NT2/D1 (cell line): ENCODE data around the gene SLC39A11.

Source experiments
- DNase-seq: peaks from one replicate; pipeline ENCODE4 v3.0.0-alpha.2; 2011; ENCODE audit warnings: low read depth, low spot score
- H3K27me3 ChIP-seq: 2 replicates; pipeline ENCODE4 v1.6.0; 2011; ENCODE audit warnings: mild to moderate bottlenecking; ENCODE audit not compliant: insufficient read length, insufficient read depth
- H3K36me3 ChIP-seq: 2 replicates; pipeline ENCODE4 v1.6.1; 2011; ENCODE audit warnings: mild to moderate bottlenecking, low read length, mixed read lengths; ENCODE audit not compliant: insufficient read depth, insufficient read length
- H3K4me1 ChIP-seq: 2 replicates; pipeline ENCODE4 v1.5.1; 2011; ENCODE audit not compliant: insufficient read depth, insufficient read length
- H3K4me3 ChIP-seq: 2 replicates; pipeline ENCODE4 v1.5.1; 2011; ENCODE audit warnings: low read depth; ENCODE audit not compliant: insufficient read length
- H3K9ac ChIP-seq: 2 replicates; pipeline ENCODE4 v1.6.0; 2011; ENCODE audit warnings: low read depth; ENCODE audit not compliant: insufficient read length
- H3K9me3 ChIP-seq: 2 replicates; pipeline ENCODE4 v1.5.1; 2011; ENCODE audit warnings: mild to moderate bottlenecking, low read length; ENCODE audit not compliant: insufficient read depth
- SUZ12 ChIP-seq: IDR thresholded peaks from 2 replicates; pipeline ENCODE4 v1.6.1; 2011; ENCODE audit not compliant: insufficient read length, insufficient read depth; ENCODE audit errors: extremely low read depth
- YY1 ChIP-seq: IDR thresholded peaks from 2 replicates; pipeline ENCODE4 v1.6.1; 2011; ENCODE audit not compliant: insufficient read length, insufficient read depth
- ZNF274 ChIP-seq: IDR thresholded peaks from 2 replicates; pipeline ENCODE4 v1.6.1; 2011; ENCODE audit warnings: mild to moderate bottlenecking, low read depth, low read length

Gene SLC39A11

DNA sequence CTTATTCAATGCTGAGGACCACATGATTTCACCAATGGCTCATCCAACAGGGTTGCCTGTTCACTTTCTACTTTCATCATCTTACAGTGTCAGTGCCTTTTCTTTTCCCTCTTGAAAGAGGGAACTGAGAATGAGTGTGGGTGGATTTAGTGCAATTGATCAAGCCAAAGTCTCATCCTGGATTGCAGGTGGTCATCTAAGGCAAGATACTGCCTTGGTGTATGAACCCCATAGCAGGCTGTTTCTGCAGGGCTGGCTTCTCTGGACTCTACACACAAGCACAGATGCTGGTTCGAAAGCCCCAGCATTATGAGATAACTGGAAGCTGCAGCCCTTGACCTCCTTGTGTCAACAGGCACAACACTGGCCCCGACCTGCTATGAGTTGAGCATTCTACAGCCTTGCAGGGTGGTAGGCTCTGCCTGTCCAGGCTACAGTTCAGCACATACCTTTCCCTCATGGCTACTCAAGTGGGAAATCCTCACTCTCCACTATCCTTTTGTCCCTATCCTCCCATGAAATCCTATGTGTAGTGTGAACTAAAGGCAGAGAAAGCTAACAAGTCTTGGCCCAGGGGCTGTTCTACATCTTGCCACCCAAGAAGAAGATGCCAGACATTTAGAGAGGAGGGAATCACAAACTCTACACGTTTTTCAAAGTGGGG lies 358.7 kb downstream of the SLC39A11 start:
- DNase-seq = no peak
- no peaks in the 10 kb centered on the region for H3K27me3 ChIP-seq
- TF ChIP-seq ZNF274 (no peak), YY1 (no peak), SUZ12 (no peak)

DNA sequence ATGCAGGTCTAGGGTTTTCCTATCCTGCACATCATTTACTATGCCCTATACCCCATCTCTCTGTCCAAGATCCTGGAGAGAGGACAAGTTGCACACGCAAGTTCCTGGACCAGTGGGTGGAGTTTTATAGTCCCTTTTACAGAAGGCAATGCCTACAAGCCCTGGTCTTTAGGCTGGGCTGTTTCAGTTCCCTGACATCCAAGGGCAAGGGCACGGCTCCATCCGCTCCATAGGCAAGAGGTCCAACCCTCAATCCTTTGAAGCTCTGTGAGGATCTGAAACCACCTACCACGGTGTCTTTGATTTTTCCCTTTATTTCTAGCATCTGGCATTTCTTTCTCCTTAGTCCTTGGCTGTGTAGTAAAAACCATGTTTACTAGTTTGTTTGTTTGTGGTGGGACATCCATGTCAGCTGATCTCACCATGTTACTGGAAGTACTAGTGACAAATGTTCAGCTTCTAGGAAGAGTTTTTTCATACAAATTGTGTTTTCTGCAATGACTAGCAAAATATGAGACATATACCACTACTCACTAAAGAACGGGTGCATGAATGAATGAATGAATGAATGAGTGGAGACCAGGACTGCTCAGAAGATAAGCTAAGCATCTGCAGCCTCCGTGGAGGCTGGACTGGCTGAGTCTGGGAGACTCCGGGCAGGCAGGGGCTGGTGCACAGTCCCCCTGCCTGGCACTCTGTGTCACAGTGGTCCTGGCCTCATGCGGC lies 359.4 kb downstream of the SLC39A11 start:
- H3K9ac ChIP-seq = no peak overlapping the region
- H3K27me3 ChIP-seq = no peaks in the 10 kb centered on the region
- H3K36me3 ChIP-seq = no peaks in the 10 kb centered on the region
- no peak for DNase-seq
- TF ChIP-seq ZNF274 (no peak), SUZ12 (no peak), YY1 (no peak)
- no peaks in the 10 kb centered on the region for H3K9me3 ChIP-seq
- no peaks in the 10 kb centered on the region for H3K4me1 ChIP-seq
- no peak overlapping the region for H3K4me3 ChIP-seq

More for the DNA sequence above, 358.7 kb downstream of the SLC39A11 start:
- Histone ChIP-seq H3K4me3 (no peak overlapping the region), H3K4me1 (no peaks in the 10 kb centered on the region), H3K9me3 (no peaks in the 10 kb centered on the region), H3K36me3 (no peaks in the 10 kb centered on the region), H3K9ac (no peak overlapping the region)

DNA sequence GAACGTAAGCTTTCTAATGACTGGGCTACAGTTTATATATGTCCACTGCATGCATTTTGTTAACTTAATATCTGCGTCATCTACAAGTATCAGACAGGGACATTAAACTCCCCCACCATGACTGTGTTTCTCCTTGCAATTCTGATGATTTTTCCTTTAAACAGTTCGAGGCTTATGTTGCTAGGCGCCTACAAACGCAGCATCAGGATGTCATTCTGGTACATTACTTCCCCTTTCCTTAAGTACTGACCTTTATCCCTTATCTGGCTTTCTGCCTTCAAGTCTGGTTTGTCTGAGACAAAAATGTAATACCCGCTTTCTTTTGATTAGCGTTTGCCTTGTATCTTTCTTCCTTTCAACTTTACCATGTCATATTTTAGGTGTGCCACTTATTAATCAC lies 362.4 kb downstream of the SLC39A11 start:
- Histone ChIP-seq H3K9ac (no peak overlapping the region), H3K4me3 (no peak overlapping the region), H3K27me3 (no peaks in the 10 kb centered on the region), H3K9me3 (no peaks in the 10 kb centered on the region), H3K36me3 (no peaks in the 10 kb centered on the region), H3K4me1 (no peaks in the 10 kb centered on the region)
- DNase-seq = no peak
- TF ChIP-seq SUZ12 = no peak
- TF ChIP-seq YY1 = no peak
- no peak for TF ChIP-seq ZNF274

DNA sequence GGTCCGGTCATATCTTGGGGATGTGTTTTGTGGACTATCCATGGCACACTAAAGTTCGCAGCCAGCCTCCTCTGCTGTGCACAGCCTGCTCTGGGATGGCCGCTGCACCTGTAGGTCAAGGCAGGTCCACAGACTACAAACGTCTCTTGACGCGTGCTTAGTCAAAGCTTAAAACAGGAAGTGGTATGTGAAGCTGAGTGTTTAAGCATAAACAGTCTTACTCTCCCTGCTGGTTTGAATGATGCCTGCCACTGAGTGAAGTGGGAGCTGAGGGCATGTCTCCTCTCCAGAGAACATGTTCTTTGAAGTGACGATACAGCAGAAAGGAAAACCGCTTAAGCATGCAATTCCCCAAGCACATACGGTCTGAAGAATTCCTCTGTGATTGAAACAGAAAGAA lies 365.6 kb downstream of the SLC39A11 start:
- Histone ChIP-seq H3K27me3 (no peaks in the 10 kb centered on the region), H3K4me1 (no peaks in the 10 kb centered on the region), H3K9ac (no peak overlapping the region), H3K4me3 (no peak overlapping the region), H3K36me3 (no peaks in the 10 kb centered on the region), H3K9me3 (no peaks in the 10 kb centered on the region)
- TF ChIP-seq YY1 (no peak), SUZ12 (no peak), ZNF274 (no peak)
- DNase-seq = no peak

DNA sequence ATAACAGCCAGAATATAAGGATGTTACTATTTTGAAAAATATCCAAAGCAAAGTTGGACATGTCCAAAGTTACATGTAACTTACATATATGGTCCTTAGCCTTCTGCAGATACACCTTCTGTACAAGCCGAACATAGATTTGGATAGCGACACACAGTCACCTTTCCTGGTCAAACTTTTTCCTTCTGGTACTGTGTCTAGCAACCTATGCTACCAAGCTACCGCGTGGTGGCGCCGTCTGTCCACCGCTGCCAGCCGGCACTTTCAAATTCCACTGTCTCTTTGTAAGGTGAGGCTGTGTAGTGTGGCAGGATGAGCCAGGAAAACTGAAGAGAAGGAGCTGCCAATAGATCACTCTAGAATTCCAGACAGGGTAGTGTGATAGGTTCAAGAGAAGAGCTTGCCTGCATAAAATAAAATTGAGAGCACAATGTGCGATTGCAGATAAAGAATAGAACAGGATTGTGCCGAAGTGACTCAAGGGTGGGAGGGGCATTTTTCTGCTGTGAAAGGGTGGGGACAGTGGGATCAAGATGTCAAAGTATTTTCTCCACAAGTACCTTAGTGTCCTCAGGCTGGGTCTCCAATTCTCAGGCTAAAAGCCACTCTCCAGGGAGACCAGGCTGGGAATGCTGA lies 366.9 kb downstream of the SLC39A11 start:
- H3K4me3 ChIP-seq = no peak overlapping the region

DNA sequence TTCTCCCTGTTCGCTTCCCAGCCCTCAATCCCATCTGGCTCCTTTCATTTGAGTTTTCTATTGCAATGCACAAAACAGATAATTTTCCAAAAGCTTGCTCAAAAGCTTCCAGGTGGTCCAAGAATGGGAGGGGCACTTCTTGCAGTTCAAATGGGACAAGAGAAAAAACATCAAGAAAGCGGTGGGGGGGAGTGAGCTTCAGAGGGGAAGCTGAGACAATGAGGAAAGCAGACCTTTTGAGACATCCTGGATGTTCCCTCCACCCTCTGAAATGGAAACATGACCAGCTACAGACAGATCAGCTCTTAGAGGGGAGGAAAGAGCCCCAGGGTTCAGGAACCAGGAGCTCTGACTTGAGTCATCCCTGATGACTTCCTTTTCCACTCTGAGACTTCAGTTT lies 368.2 kb downstream of the SLC39A11 start:
- H3K9me3 ChIP-seq = no peaks in the 10 kb centered on the region
- H3K36me3 ChIP-seq = no peaks in the 10 kb centered on the region
- TF ChIP-seq ZNF274 (no peak), SUZ12 (no peak), YY1 (no peak)
- H3K4me1 ChIP-seq = peaks cover 8% of the 10 kb centered on the region
- H3K9ac ChIP-seq = no peak overlapping the region
- no peak for DNase-seq
- H3K27me3 ChIP-seq = no peaks in the 10 kb centered on the region
- H3K4me3 ChIP-seq = no peak overlapping the region

More for the DNA sequence above, 366.9 kb downstream of the SLC39A11 start:
- no peak overlapping the region for H3K9ac ChIP-seq
- H3K36me3 ChIP-seq = no peaks in the 10 kb centered on the region
- no peaks in the 10 kb centered on the region for H3K9me3 ChIP-seq
- TF ChIP-seq SUZ12 (no peak), YY1 (no peak), ZNF274 (no peak)
- H3K4me1 ChIP-seq = no peaks in the 10 kb centered on the region
- DNase-seq = peak; percentile 63
- no peaks in the 10 kb centered on the region for H3K27me3 ChIP-seq

DNA sequence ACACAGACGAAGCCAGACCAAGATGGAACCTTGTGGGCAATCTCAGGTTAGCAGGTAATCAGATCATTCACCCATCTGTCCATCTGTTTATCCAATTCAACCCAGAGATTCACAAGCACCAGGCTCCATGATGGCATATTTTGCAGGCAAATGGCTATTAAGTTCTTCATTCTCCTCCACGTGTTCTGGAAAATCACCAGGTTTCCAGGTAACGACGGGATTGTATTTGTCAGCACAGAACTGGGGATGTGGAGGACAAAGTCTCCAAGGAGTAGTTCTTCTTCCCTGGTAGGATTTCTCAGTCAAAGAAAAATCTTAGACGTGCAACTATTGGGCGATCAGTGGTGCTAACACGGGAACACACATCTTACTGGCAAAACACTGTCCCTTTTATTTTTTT lies 368.8 kb downstream of the SLC39A11 start:
- Histone ChIP-seq H3K9ac (no peak overlapping the region), H3K27me3 (no peaks in the 10 kb centered on the region), H3K4me1 (peaks cover 8% of the 10 kb centered on the region), H3K4me3 (no peak overlapping the region), H3K9me3 (no peaks in the 10 kb centered on the region), H3K36me3 (no peaks in the 10 kb centered on the region)
- TF ChIP-seq ZNF274 (no peak), SUZ12 (no peak), YY1 (no peak)
- no peak for DNase-seq
